Activated CD8-positive, alpha-beta memory T cell treated with anti-CD3 and anti-CD28 coated beads, Interleukin-2, amount 50 U/mL, for 4 hours (primary cell): ENCODE measurements around the gene INTS6.

ENCODE experiments used
- DNase-seq: peaks from one replicate; pipeline ENCODE4 v3.0.0-alpha.2; 2020

The INTS6 gene, protein sequence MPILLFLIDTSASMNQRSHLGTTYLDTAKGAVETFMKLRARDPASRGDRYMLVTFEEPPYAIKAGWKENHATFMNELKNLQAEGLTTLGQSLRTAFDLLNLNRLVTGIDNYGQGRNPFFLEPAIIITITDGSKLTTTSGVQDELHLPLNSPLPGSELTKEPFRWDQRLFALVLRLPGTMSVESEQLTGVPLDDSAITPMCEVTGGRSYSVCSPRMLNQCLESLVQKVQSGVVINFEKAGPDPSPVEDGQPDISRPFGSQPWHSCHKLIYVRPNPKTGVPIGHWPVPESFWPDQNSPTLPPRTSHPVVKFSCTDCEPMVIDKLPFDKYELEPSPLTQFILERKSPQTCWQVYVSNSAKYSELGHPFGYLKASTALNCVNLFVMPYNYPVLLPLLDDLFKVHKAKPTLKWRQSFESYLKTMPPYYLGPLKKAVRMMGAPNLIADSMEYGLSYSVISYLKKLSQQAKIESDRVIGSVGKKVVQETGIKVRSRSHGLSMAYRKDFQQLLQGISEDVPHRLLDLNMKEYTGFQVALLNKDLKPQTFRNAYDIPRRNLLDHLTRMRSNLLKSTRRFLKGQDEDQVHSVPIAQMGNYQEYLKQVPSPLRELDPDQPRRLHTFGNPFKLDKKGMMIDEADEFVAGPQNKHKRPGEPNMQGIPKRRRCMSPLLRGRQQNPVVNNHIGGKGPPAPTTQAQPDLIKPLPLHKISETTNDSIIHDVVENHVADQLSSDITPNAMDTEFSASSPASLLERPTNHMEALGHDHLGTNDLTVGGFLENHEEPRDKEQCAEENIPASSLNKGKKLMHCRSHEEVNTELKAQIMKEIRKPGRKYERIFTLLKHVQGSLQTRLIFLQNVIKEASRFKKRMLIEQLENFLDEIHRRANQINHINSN

DNA sequence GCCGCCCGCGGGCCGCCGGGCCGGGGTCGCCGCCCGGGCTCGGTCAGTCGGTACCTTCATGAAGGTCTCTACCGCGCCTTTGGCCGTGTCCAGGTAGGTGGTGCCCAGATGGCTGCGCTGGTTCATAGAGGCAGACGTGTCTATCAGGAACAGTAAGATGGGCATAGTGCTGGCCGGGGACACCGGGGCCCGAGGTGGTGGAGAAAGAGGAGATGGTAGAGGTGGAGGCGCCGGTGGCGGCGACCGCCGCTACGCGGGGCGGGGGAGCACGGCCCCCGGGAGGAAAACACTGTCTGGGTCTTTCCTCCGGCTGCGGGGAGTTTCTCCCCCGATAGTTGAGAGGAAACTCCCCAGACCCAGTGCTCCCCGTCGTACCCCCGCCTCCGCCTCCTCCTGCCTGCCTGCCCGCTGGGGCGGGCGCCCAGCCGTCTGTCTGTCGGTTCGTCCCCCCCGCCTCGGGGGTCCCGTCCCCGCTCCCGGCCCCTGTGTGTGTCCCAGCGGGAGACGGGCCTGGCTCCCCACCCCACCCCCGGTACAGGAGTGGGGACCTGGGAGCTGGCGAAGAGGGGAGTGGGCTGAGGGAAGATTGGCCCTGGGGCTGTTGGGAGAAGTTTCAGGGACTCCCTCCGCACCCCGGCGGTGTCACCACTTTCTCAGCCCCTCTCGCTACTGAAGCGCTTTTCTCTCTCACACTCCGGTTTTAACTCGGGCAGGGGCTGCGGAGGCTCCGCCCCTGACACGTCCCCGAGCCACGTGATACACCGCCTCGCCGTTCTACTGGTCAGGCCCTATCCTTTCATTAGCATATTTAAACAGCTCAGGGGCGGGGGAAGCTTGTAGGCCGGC lies at the start of gene INTS6:
Gene INTS6, minus strand, starts transcription at position 676 of the 846 bp plus-strand sequence. Its CDS starts 511 bp downstream, at position 165.
- peak; percentile 98 for DNase-seq

DNA sequence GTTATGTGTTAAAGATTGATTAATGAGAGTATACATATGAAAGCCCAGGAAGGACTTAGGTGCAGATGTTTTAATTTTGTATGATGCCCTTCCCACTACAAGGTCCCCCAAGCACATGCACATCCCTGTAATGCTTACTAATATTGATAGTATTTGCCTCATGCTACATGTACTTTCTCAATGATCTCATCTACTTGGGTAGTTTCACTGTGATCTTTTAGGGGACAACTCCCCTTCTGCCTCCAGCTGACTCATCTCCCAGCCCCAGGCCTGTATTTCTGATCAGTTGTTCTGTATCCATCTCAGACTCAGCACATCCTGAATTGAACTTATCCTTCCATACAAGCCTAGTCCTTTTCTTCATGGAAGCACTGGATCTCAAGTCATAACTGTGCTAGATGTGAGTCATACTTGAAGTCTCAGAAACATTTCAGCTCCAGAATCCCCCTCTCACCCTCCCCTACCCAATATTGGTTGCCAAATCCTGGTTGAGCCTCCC lies 49.4 kb upstream of the INTS6 start:
- DNase-seq, result no peak

DNA sequence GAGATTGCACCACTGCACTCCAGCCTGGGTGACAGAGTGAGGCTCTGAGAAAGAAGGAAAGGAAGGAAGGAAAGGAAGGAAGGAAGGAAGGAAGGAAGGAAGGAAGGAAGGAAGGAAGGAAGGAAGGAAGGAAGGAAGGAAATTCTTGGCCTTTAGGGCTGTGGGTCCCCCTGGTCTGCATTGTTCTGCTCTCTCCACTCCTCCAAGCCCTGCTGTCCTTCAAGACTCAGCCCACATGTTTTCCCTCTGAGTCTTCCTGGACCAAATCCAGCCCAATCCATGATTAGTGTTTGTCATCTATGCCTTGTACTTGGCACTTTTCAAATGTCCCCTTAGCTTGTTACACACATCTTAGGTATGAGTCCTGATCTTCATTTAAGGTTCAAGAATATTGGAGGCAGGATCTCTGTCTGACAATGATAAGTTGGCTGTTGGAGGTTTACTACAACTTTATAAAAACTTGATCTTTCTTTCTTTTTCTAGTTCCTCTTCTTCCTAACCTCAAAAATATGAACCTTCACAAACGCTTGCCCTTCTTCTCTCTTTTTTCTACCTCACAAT lies 48.8 kb upstream of the INTS6 start:
- no peak for DNase-seq

DNA sequence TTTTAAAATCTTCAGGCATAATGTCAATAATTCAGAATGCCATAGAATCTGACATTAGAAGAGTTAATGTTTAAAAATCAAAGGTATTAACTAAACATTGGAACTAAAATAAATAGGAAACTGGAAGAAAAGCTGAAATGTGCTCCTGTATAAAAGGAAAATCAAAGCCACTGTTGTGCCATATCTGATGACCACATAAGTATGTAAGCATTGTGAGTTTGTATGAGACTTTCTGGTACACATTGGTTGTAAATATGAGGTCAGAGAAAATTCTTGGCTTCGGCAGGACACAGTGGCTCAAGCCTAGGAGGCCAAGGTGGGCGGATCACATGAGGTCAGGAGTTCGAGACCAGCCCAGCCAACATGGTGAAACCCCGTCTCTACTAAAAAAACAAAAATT lies 48.3 kb upstream of the INTS6 start:
- no peak for DNase-seq

DNA sequence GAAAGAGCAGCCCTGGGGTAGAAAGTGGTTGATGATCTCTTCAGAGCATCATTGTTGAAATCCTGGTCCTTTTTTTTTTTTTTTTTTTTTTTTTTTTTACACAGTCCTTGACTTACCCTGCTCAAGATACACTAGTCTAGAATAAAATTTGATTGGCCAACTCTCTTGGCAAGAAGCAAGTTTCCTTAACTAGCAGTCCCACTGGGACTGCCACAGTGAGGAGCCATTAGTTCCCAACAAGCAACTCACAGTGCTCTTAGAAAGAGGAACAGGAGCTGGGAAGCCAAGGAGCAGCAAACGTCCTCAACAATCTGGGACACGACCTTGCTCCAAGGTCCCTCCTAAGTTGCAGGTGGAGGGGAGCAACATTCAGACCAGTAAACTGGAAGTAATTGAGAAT lies 47.9 kb upstream of the INTS6 start:
- no peak for DNase-seq

DNA sequence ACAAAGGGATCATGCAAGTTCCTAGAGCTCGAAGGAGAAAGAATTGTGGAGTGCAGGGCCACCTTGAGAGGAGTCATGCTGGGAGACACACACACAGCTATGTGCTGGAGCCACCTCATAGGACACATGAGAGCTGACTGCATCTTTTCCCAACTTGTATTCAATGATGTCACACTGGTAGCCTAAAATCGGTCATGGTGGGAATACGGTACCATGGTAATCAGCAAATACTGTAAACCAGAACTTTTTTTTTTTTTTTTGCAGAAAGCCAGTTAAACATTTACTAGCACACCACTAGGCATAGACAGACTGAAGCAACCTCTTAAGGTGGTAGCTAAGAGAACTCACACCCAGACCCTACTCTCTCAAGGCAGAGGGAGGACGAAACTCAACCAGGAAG lies 47.0 kb upstream of the INTS6 start:
- DNase-seq, result no peak

DNA sequence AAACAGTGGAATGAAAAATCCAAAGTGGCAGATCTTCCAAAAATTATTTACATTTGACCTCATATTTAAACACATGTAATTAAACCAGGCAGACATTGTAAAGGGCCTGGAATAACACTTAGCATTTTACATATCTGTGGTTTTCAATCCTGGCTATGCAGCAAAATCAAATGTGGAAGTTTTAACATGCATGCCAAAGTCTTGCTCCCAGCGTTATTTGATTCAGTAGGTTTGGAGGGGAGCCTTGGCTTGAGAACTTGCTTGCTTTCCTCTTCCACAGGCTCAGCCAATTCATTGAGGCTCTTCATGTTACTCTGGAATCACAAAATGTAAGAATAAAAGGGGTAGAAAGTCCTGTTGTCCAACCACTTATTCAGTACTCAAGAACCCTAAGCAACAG lies 42.5 kb upstream of the INTS6 start:
- no peak for DNase-seq

DNA sequence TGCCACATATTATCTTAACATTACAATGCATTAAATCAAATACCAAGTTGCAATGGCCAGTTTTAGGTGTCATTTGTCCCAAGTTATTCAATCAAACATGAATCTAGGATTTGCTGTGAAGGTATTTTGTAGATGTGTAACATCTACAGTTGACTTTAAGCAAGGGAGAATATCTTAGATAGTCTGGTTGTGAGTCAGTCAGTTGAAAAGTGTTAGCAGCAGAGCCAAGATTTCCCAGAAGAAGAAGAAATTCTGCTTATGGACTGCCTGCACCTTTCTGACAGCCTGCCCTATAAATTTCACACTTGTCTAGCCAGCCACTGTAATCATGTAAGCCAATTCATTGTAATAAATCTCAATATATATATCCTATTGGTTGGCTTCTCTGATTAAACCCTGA lies 41.3 kb upstream of the INTS6 start:
- DNase-seq, result no peak

DNA sequence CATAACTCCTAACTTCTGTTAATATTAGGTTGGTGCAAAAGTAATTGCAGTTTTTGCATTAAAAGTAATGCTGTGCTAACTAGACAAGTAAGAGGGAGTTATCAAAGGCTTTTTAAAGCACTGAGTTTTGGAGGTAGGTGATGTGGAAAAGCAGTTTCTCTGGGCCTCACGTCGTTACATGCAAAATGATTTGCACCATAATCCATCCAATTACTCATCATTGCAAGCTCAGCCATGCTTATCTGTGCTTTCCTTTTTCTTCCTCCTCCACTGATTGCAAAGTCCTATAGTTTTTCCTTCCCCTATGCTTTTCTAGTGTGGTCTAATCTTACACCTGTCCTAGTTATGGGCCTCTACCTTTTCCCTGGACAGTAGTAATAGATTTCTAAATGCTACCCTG lies 35.4 kb upstream of the INTS6 start:
- DNase-seq, result no peak

DNA sequence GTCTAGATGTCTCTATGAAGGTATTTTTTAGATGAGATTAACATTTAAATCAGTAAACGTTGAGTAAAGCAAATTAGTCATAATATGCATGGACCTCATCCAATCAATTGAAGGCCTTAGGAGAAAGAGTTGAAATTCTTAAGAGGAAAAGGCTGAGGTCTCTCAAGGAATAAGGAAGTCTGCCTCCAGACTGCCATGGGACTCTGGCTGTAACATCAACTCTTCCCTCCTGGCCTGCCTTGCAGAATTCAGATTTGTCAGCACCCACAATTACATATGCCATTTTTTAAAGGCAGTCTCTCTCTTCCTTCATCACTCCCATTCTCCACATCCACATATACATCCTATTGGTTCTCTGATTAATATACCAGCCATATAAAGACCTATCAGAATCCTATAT lies 28.8 kb upstream of the INTS6 start:
- no peak for DNase-seq

DNA sequence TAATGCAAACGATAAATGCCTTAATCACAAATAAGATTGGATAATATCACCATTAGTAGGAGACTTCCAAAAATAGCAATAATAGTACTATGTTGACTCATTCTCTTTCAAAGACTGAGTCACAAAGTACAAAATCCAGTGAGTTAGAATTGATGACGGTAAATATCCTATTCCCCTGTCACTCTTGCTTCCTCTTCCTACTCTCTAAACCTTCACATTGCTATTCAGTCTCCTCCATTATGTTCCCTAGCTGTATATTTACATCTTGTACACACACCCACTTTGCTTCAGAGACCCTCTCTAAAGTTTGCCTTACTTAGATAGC lies 26.3 kb upstream of the INTS6 start:
- DNase-seq, result no peak

DNA sequence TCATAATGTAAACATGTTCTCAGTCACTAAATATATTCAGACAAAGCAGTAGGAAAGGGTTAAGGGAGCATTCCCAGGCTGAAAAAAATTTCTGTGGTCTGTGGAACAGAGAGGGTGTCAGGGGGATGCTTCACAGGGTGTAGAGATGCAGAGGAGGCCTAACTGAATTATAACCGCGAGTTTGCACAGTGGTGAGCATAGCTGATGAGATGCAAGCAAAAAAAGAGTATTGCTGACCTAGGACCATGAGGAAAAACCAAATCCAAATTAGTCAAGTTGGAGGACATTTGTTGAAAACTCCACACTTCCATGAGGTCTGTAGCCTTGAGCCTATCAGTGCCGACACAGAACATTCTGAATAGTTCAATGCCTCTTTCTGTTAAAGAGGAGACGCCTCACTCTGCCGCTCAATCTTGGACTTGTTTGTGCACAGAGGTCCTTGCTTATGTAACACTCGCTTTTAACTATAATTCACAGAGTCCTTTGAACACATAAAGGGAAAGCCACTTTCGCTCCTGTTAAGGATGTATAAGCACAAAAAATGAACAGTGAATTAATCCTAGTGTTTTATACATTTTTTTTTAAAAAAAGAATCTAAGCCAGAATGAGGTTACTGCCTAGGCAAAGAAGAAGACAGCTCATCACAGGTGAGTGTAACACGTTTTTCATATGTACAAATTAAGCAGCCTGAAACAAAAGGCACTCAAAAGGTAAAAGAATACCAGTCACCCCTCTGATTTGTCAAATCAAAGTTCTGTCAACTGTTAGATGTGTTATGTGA lies 25.8 kb upstream of the INTS6 start:
- DNase-seq, result no peak

DNA sequence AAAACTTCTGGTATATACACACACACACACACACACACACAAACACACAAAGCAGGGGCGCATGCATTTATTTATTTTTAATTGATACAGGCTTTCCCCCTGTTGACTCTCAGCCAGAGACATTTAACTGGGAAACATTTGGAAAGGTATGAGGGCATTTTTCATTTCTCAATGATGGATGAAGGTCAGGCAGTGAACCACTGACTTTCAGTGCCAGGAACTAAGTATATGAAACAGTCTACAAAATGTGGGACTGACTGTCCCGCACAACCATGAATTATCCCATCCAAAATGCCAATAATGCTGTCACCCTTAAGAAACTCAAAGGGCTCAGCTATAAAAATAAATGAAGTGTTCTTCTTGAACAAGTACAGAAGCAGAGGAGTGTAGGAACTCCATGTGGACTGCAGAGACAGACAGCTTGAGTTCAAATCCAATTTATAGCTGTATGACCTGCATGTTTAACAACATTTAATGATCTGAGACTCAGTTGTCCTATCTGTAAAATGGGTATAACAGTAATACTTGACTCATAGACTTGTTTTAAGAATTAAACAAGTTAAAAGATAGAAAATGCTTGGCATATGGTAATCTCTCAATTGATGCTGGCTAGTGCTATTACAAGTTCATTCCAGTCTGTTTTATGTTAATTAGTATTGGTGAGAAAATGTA lies 25.0 kb upstream of the INTS6 start:
- DNase-seq, result no peak

DNA sequence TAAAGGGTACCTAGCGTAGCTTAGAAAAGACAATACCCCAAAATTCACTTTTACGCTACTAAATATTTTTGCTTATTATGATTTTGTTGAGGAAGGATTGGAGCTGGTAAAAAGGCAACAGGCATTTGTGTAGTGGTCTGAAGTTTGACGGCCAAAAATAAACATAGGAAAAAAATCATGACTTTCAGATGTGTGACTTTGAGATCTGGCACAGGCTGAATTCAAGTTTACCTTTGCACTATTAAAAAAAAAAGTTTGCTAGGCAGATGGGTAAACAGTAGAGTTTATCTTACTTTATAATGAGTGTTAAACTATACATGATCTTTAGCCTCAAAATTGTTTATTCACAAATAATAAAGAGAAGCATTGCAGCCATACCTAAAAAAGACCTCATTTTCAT lies 24.3 kb upstream of the INTS6 start:
- DNase-seq, result no peak

DNA sequence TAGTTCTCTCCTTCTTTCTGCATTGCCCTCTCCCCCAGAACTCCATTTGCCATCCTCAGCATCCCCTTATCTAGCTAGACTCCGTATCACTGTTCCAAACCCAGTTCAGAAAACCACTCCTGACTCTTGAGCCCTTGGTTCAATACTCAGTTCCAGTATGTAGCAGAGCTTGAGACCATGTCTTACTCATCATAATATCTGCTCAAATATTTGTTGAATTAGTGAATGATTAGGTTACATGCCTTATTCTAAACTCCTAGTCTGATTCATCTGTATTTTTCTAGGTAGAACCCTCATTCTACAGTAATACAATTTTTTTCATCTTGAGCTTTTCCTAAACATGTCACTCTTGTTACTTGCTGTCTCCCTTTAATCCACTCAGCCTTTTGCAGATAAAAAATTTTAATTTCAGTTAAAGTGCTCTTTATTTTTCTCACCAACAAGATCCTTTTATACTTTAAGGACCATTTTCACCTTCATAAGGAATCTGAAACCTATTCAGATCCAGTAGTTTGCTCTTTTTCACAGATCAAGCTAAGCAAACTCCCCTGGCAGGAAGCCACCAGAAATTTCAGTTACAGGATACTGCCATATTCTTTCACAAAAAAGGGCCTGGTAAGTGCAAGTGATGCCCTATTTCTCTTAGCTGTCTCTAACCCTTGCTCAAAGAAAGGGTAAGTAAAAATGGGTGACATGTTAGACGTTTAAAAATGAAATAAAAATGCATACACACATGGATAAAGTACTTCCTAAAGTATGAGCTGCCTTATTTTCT lies 23.1 kb upstream of the INTS6 start:
- no peak for DNase-seq

DNA sequence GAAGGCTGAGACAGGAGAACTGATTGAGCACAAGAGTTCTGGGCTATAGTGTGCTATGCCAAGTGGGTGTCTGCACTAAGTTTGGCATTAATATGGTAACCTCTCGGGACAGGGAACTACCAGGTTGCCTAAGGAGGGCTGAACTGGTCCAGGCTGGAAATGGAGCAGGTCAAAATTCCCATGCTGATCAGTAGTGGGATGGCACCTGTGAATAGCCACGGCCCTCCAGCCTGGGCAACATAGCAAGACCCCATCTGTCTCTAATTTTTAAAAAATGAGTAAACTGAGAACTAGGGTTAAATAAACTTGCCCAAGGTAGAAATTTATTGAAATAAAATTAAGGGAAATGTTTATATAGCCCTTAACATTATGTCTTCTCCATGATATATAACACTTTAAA lies 17.0 kb upstream of the INTS6 start:
- DNase-seq, result no peak

DNA sequence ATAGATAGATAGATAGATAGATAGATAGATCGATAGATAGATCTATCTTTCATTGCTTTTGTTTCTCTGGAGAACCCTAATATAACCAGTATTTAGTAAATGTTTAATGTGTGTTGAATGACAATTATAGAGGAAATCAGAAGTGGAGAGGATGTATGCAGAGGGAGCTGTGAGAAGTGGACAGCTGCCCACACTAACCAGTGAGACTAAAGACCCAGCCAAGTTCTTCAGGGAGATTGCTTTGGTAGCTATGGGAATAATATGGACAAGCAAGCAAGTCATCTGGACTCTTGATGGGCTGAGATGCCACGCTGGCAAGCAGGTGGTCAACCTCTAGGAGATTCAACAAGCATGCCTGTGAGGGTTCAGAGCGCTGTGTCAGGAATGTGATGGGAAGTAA lies 14.9 kb upstream of the INTS6 start:
- DNase-seq, result no peak

DNA sequence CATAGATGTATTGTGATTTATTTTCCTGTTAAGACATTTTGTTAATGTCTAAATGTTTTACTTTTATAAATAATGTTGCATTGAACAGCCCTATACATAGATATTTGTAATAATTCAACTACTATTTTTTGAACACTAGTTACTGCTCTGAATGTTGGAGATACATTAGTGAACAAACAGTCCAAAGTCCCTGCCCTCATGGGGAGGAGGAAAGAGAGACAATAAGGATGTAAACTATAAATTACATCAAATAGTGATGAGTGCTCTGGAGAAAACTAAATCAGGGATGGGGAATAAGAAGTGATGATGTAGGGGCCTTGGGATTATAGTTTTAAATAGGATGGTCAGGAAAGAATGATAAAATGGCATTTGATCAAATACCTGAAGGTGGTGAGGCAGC lies 12.3 kb upstream of the INTS6 start:
- DNase-seq, result no peak

DNA sequence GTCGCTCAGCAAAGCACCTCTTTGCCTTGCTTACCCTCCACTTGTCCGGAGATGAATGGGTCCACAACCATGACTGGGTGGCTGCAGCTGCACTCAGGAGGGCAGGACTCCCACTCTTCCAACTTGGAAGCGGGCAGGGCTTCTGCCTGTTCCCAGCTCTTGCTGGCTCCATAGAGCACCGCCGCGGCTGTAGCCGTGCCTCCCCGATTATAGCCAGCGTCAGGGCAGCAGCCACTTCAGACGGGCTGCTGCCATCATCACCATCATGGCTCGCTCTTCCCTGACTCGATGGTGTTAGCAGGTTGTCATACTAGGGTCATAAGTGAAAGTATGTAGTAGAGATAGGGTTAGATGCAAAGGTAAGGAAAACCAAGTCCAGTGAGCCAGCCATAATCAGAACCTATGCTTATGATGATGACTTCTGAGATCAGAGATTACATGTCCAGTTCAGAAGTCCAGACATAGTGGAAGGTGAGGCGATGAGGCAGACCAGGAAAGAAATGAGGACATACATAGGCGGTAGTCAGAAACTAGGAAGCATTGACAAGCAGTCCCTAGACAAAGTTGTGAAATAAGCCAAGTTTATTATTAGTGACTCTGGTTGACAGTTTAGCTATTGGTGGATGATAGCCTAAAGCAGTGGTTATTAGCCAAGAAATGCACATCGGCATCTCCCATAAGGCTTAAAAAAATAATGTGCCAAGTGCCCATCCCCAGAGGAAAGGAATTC lies 4.4 kb upstream of the INTS6 start:
- no peak for DNase-seq

DNA sequence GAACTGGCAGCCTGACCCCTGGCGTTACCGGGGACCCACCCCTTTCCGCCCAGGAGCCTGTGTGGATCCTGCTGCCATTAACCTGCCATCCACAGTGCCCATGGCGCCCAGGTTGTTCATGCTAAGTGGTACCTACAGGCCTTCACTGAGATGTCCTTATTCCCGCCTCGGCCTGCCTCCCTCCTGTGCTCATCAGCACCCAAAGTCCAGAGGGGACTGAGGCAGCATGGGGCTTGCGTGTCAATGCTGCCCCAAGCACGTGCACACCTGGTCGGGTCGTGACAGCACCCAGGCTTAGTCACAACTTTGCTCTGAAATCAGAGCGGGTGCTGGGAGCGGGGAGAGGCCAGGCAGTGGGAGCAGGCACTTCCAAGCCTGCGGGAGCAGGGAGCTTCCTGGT lies 3.7 kb upstream of the INTS6 start:
- DNase-seq, result no peak
